GM12891 (cell line): ENCODE data around the gene FOXN3.

Experiments
- DNase-seq: peaks from one replicate; pipeline ENCODE4 v3.0.0; 2011; ENCODE audit warnings: low spot score; ENCODE audit not compliant: insufficient read length
- FAIRE-seq: peaks from 2 replicates; lab custom pipeline; 2011; peaks lifted over from hg19 to GRCh38; lab: Jason Lieb, UNC
- PAX5 ChIP-seq: IDR thresholded peaks from 2 replicates; pipeline ENCODE4 v1.6.1; 2011; ENCODE audit warnings: low read length, moderate library complexity, mild to moderate bottlenecking; ENCODE audit not compliant: insufficient read depth, severe bottlenecking
- POLR2A ChIP-seq: IDR thresholded peaks from 2 replicates; pipeline ENCODE4 v1.6.1; 2011; ENCODE audit warnings: low read depth, low read length, control low read depth
- POLR2AphosphoS5 ChIP-seq: IDR thresholded peaks from 2 replicates; pipeline ENCODE4 v1.6.1; 2011; ENCODE audit warnings: low read depth, low read length, control low read depth
- POU2F2 ChIP-seq: IDR thresholded peaks from 2 replicates; pipeline ENCODE4 v1.6.1; 2011; ENCODE audit warnings: low read depth, mild to moderate bottlenecking, control low read depth, low read length, moderate library complexity
- SPI1 ChIP-seq: IDR thresholded peaks from 2 replicates; pipeline ENCODE4 v1.6.1; 2011; ENCODE audit warnings: low read depth, low read length, control low read depth
- TAF1 ChIP-seq: IDR thresholded peaks from 2 replicates; pipeline ENCODE4 v1.6.1; 2011; ENCODE audit warnings: low read depth, low read length, control low read depth

Gene FOXN3

DNA sequence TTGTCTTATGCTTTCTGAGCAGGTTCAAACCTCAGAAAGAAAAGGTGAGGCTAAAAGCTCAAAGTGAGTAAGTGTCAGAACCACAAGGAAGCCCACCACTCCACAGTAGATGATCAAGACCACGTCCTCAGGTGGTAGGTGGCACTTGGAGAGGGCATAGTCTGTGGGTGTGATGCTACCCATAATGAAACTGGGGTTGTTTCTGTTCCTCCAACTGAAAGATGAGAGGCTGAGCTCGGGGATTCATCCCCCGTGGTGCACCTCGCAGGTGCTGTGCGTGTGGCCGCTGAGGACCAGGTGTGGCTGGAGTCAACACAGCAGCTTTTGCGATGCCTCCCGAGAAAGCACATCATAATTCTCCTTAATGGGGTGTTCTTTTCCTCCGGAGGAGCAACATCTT lies 306.9 kb downstream of the FOXN3 start:
- FAIRE-seq (no peak), DNase-seq (no peak)
- no peak for TF ChIP-seq SPI1
- no peak for TF ChIP-seq POLR2A
- TF ChIP-seq TAF1: no peak
- no peak for TF ChIP-seq POU2F2
- TF ChIP-seq PAX5: no peak
- no peak for TF ChIP-seq POLR2AphosphoS5

DNA sequence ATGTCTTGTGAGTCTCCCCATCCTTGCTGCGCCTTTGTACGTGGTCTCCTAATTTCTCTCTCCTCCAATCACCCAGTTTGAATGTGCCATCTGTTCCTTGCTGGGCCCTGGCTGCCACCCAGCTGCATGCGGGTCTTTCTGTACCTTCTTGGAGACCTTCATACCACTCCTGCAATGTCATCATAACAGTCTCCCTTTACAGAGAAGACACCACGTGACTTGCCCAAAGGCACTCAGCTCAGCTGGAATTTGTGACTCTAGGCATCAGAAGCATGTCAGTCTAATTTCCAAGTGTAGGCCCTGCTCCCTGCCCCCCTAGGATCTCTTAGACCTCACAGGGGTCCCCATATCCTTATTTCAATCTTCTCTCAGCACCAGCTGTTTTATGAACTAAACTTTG lies 308.4 kb downstream of the FOXN3 start:
- FAIRE-seq: no peak
- TF ChIP-seq POLR2AphosphoS5: no peak
- TF ChIP-seq TAF1: no peak
- TF ChIP-seq PAX5: no peak
- no peak for TF ChIP-seq SPI1
- TF ChIP-seq POU2F2: no peak
- no peak for TF ChIP-seq POLR2A

DNA sequence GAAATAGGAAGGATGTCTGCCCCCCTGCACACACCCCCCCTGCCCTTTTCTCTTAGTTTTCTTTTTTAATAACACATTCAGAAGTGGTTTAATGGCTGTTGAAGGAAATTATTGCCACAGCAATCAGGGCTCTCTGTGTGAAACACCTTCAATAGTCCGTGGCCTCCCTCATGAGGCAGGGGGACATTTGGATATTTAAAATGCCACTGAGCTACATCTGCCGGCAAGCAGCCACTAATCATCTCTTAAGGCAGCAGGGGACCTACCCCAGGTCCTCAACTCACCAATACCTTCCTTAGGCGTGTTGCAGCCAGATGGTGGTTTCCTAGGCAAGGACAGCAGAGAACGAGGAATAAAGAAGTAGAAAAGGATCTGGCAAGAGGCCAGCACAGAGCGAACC lies 309.4 kb downstream of the FOXN3 start:
- DNase-seq: no peak
- no peak for FAIRE-seq
- TF ChIP-seq TAF1 (no peak), POLR2AphosphoS5 (no peak), POU2F2 (no peak)

More for the DNA sequence above, 308.4 kb downstream of the FOXN3 start:
- no peak for DNase-seq
